GM18951 (cell line): ENCODE data around the gene CIB4.

Experiments
- POLR2A ChIP-seq: IDR thresholded peaks from 4 replicates; pipeline ENCODE4 v1.6.1; 2011; ENCODE audit warnings: mild to moderate bottlenecking; ENCODE audit not compliant: insufficient read length, insufficient read depth; ENCODE audit errors: extremely low read depth
- in situ Hi-C: fragments of 300-500 bp; cut with MboI; formaldehyde crosslinking; loops from one replicate; pipeline ENCODE4 v1.12.0; 2022; ENCODE audit warnings: low sequenced_read_pairs, mixed read lengths, inconsistent platforms; ENCODE audit not compliant: unreplicated experiment

Gene CIB4

GRCh38 chr2:26532301-26533250 is 108.6 kb downstream of the CIB4 start:
- in situ Hi-C loops = no loop called here

More at GRCh38 chr2:26532301-26533250, 108.6 kb downstream of the CIB4 start:
- no peak for TF ChIP-seq POLR2A
